Common myeloid progenitor, CD34-positive (primary cell): ENCODE measurements around the gene CLEC3A.
"Not testable (repeated sequence)": the region's sequence is repeated elsewhere in the genome, so short reads cannot be mapped to it uniquely, and the experiment has no call there.

Experiments used
- CTCF ChIA-PET: fragments of 350-600 bp; sonication (Branson Sonifier 250); formaldehyde crosslinking; loops from one replicate; lab custom pipeline; 2021; ENCODE audit warnings: antibody characterized with exemption; lab: Charles Lee
- POLR2A ChIA-PET: fragments of 350-600 bp; sonication (Branson Sonifier 250); formaldehyde crosslinking; loops from one replicate; lab custom pipeline; 2021; ENCODE audit warnings: antibody characterized with exemption; lab: Charles Lee
- DNase-seq, 3 donors: peaks; one replicate each; pipeline versions ENCODE4 v3.0.0 to v3.0.0-alpha.2; 2013
- H3K27ac ChIP-seq, 2 experiments: 1 replicate in 1 of 2; 2 replicates in 1 of 2; pipeline ENCODE4 v1.7.0; 2013; ENCODE audit warnings: inconsistent platforms in 2 of 2, low read length in 2 of 2, mild to moderate bottlenecking in 2 of 2, low read depth in 1 of 2, moderate library complexity in 1 of 2; ENCODE audit not compliant: severe bottlenecking in 2 of 2, insufficient read depth in 1 of 2, poor library complexity in 1 of 2
- H3K27me3 ChIP-seq, 5 experiments: replicated peaks in 2 of 5; 1 replicate in 3 of 5; 2 replicates in 2 of 5; pipeline versions ENCODE4 v1.6.1 to v1.7.0; 2013; ENCODE audit warnings: low read length in 4 of 5, mild to moderate bottlenecking in 2 of 5, moderate library complexity in 2 of 5, inconsistent platforms in 1 of 5; ENCODE audit not compliant: insufficient read depth in 5 of 5, control insufficient read depth in 4 of 5
- H3K36me3 ChIP-seq, 4 experiments: 1 replicate in 2 of 4; 2 replicates in 2 of 4; pipeline versions ENCODE4 v1.6.1 to v1.7.0; 2013; ENCODE audit warnings: low read length in 3 of 4, control low read depth in 1 of 4, mild to moderate bottlenecking in 1 of 4; ENCODE audit not compliant: control insufficient read depth in 4 of 4, insufficient read depth in 4 of 4
- H3K4me1 ChIP-seq, 4 experiments: 1 replicate in 3 of 4; 2 replicates in 1 of 4; pipeline versions ENCODE4 v1.6.1 to v1.7.1; 2013; ENCODE audit warnings: low read length in 3 of 4, mild to moderate bottlenecking in 3 of 4, control low read depth in 1 of 4, inconsistent platforms in 1 of 4, moderate library complexity in 1 of 4; ENCODE audit not compliant: control insufficient read depth in 4 of 4, insufficient read depth in 4 of 4; ENCODE audit errors: control extremely low read depth in 1 of 4
- H3K4me3 ChIP-seq, 7 experiments: 1 replicate in 4 of 7; 2 replicates in 3 of 7; pipeline versions ENCODE4 v1.5.1 to v1.7.0; 2013; ENCODE audit warnings: mild to moderate bottlenecking in 7 of 7, low read length in 6 of 7, moderate library complexity in 6 of 7, inconsistent platforms in 2 of 7, low read depth in 2 of 7, control low read depth in 1 of 7; ENCODE audit not compliant: insufficient read depth in 4 of 7, control insufficient read depth in 1 of 7; ENCODE audit errors: extremely low read depth in 1 of 7
- H3K9me3 ChIP-seq, 5 experiments: 1 replicate in 4 of 5; 2 replicates in 1 of 5; pipeline versions ENCODE4 v1.6.1 to v1.7.1; 2013; ENCODE audit warnings: low read length in 4 of 5, mild to moderate bottlenecking in 2 of 5, inconsistent platforms in 1 of 5, low read depth in 1 of 5, moderate library complexity in 1 of 5; ENCODE audit not compliant: control insufficient read depth in 4 of 5, insufficient read depth in 2 of 5; ENCODE audit errors: control extremely low read depth in 1 of 5
- WGBS: methylation state at CpG from one replicate; pipeline ENCODE4 v1.1.5; 2013; ENCODE audit not compliant: insufficient coverage; 5-methylcytosine and 5-hydroxymethylcytosine counted together

Gene CLEC3A

GRCh38 chr16:77987810-77988209 lies 34.5 kb upstream of the CLEC3A start:
- CTCF ChIA-PET, result interaction anchor here (1.5 kb wide), 1 partner anchor 15 kb away, joined by 6 read pairs; no protein-coding TSS in a partner anchor
- WGBS, result no CpG with 5 or more reads among the region's 2 CpGs

GRCh38 chr16:77989846-77990245 lies 32.5 kb upstream of the CLEC3A start:
- no peak overlapping the region for H3K27ac ChIP-seq
- no peaks in the 10 kb centered on the region for H3K36me3 ChIP-seq
- ChIA-PET CTCF (no interaction called here), POLR2A (no interaction called here)
- WGBS, result 100% methylated on average over 3 of the region's 4 CpGs
- no peak for DNase-seq
- H3K9me3 ChIP-seq, result peaks cover 0 to 3% (median 0%) of the 10 kb centered on the region in 5 experiments
- H3K4me3 ChIP-seq, result no peak overlapping the region
- H3K4me1 ChIP-seq, result no peaks in the 10 kb centered on the region
- peaks cover 0 to 4% (median 1%) of the 10 kb centered on the region in 5 experiments for H3K27me3 ChIP-seq

More at GRCh38 chr16:77987810-77988209, 34.5 kb upstream of the CLEC3A start:
- Histone ChIP-seq H3K9me3 (peaks cover 0 to 3% (median 0%) of the 10 kb centered on the region in 5 experiments), H3K4me3 (no peak overlapping the region), H3K27ac (no peak overlapping the region), H3K36me3 (no peaks in the 10 kb centered on the region), H3K27me3 (peaks cover 0 to 1% (median 0%) of the 10 kb centered on the region in 5 experiments), H3K4me1 (no peaks in the 10 kb centered on the region)
- POLR2A ChIA-PET, result no interaction called here
- no peak for DNase-seq

GRCh38 chr16:77991701-77992100 lies 30.6 kb upstream of the CLEC3A start:
- CTCF ChIA-PET, result no interaction called here
- no peak for DNase-seq
- POLR2A ChIA-PET, result no interaction called here
- Histone ChIP-seq H3K4me1 (no peaks in the 10 kb centered on the region), H3K9me3 (peaks cover 0 to 10% (median 7%) of the 10 kb centered on the region in 5 experiments), H3K27me3 (peaks cover 0 to 4% (median 1%) of the 10 kb centered on the region in 5 experiments), H3K27ac (no peak overlapping the region), H3K36me3 (no peaks in the 10 kb centered on the region), H3K4me3 (no peak overlapping the region)
- WGBS, result 81% methylated on average over 4 of the region's 4 CpGs

- DNase-seq, H3K36me3 ChIP-seq, H3K27ac ChIP-seq, H3K9me3 ChIP-seq, H3K27me3 ChIP-seq, POLR2A ChIA-PET, H3K4me3 ChIP-seq, CTCF ChIA-PET, H3K4me1 ChIP-seq: not testable (repeated sequence)
- WGBS, result 0% methylated on average over 1 of the region's 2 CpGs
Measured at GRCh38 chr16:77992381-77992780, 30.0 kb upstream of the CLEC3A start.

- Histone ChIP-seq H3K27ac (no peak overlapping the region), H3K27me3 (peaks cover 0 to 4% (median 0%) of the 10 kb centered on the region in 5 experiments), H3K9me3 (peaks cover 0 to 10% (median 7%) of the 10 kb centered on the region in 5 experiments), H3K4me3 (no peak overlapping the region), H3K36me3 (no peaks in the 10 kb centered on the region), H3K4me1 (no peaks in the 10 kb centered on the region)
- ChIA-PET CTCF (interaction anchor here (0.6 to 1.2 kb wide), 2 partner anchors 10 to 260 kb away, joined by 3 to 5 read pairs; no protein-coding TSS in a partner anchor), POLR2A (no interaction called here)
- 86% methylated on average over 5 of the region's 6 CpGs for WGBS
- DNase-seq, result no peak
Measured at GRCh38 chr16:77993111-77993985, 29.0 kb upstream of the CLEC3A start.

- H3K4me3 ChIP-seq, result no peak overlapping the region
- no peak for DNase-seq
- no peaks in the 10 kb centered on the region for H3K4me1 ChIP-seq
- H3K36me3 ChIP-seq, result no peaks in the 10 kb centered on the region
- ChIA-PET CTCF (interaction anchor here (1.1 kb wide), 1 partner anchor 79 kb away, joined by 3 read pairs; no protein-coding TSS in a partner anchor), POLR2A (no interaction called here)
- peaks cover 0 to 10% (median 7%) of the 10 kb centered on the region in 5 experiments for H3K9me3 ChIP-seq
- no peak overlapping the region for H3K27ac ChIP-seq
- 93% methylated on average over 6 of the region's 7 CpGs for WGBS
- peaks cover 0 to 4% (median 0%) of the 10 kb centered on the region in 5 experiments for H3K27me3 ChIP-seq
Measured at GRCh38 chr16:77995843-77996455, 26.4 kb upstream of the CLEC3A start.
